IPS-18c (cell line): ENCODE data around the gene FGF9.

Experiments
- H3K4me3 ChIP-seq: 2 replicates; pipeline ENCODE4 v1.7.0; 2013; ENCODE audit warnings: low read depth, mild to moderate bottlenecking, low read length, moderate library complexity; ENCODE audit not compliant: insufficient read depth
- H3K9me3 ChIP-seq: one replicate; pipeline ENCODE4 v1.6.1; 2013; ENCODE audit warnings: mild to moderate bottlenecking, low read length, moderate library complexity; ENCODE audit not compliant: control insufficient read depth, insufficient read depth

FGF9 gene

DNA sequence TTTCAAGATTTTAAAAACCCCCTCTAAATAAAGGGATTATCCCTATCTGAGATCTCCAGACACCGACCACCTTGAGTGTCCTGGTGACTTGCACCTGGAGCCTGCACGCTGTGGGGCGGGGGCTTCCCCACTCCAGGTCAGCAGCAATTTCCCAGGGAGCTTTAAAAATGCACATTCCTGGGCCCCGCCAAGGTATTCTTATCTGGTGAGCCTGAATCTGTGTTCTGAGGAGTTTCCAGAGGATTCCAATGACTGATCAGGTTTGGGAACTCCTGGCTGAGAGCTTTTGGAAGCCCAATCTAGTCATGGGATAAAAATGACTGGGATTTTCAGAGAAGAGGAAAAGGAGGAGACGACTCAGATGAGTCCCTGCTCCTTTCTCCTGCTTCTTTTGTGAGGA lies 66.1 kb downstream of the FGF9 start:
- H3K4me3 ChIP-seq = no peak overlapping the region
- no peaks in the 10 kb centered on the region for H3K9me3 ChIP-seq

DNA sequence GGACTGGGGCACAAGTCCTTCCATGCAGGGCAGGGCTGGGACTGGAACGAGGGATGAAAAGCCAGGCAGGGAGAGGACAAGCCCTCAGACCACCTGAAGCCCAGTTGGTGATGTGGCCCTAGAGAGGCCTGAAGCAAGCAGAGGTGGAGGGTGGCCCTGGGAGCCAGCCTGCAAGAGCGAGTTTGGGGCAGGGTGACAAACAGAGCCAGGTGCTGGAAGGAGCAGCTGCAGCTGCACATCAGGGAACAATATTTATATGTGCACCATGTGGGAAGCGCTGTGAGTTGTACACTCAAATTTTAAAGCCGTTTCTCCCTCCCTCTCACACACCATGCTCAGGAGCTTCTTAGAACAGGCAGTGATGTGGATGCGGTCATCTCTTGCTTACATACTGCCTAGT lies 67.8 kb downstream of the FGF9 start:
- H3K4me3 ChIP-seq = no peak overlapping the region
- no peaks in the 10 kb centered on the region for H3K9me3 ChIP-seq

DNA sequence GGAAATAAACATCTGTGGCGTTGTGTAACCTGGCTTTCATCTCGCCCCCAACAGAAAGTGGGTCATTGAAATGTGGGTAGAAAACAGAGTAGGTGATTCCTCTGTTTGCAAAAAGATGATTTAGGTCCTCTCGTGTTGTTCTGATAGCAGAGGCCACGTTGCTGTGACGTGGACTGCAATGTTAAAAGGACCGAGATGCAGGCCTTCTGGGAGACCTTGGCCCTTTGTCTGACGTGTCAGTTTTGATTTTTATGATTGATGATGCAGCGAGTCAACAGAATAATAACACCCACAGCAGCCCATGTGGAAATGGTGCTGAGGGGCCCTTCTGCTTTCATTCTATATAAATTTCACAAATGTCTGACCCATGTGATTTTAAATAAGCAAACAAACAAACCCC lies 68.9 kb downstream of the FGF9 start:
- H3K9me3 ChIP-seq = no peaks in the 10 kb centered on the region
- H3K4me3 ChIP-seq = no peak overlapping the region

DNA sequence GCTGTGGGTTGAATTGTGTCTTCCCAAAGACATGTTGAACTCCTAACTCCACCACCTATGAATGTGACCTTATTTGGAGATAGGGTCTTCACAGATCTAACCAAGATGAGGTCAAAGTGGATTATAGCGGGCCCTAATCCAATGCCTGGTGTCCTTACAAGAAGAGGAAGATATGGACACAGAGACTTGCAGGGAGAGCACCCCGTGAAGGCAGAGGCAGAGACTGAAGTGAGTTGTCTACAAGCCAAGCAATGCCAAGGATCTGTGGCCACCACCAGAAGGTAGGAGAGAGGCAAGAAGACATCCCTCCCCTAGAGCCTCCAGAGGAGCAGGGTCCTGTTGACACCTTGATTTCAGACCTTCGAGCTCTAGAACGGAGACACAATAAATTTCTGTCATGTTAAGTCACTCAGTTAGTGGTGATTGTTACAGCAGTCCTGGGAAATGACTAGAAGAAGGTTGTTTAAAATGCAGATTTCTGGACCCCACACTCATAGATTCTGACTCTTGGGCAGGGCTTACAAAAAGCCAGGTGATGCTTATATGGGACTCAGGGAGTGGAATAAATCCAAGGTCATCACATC lies 70.6 kb downstream of the FGF9 start:
- Histone ChIP-seq H3K9me3 (no peaks in the 10 kb centered on the region), H3K4me3 (no peak overlapping the region)

DNA sequence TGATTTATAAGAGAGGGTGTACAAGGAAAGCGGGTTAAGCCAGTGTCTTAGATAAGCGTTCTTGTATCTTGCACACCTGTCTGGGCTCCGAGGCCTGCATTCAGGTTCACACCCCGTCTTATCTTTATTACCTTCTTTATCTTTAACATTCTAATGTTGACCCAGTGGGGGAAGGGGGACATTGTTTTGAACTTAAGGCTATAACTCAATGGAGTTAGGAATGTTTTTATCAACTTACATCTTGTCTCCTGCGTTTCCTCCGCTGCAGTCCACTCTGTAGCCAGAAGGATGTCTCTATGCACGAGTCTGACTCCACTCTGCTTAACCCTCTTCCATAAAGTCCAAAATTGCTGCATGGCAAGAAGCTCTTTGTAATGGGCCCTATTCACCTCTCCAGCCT lies 71.2 kb downstream of the FGF9 start:
- Histone ChIP-seq H3K4me3 (no peak overlapping the region), H3K9me3 (no peaks in the 10 kb centered on the region)

DNA sequence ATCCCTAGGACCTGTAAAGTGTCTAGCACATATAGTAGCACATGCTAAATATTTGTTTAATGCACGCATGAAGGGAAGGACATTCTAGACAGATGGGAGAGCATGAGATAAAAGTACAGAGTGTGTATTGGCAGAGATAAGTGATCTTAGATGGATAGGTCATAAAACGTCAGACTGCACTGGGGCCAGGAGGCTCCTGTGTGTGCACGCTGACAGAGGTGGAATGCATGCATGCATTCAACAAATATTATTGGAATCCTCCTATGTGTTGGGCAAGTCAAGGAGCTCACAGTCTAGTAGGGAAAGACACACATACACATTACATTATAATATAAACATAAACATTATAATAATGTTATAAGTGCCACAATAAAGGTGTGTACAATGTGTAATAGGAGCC lies 73.3 kb downstream of the FGF9 start:
- Histone ChIP-seq H3K9me3 (no peaks in the 10 kb centered on the region), H3K4me3 (no peak overlapping the region)

- Histone ChIP-seq H3K4me3 (no peak overlapping the region), H3K9me3 (no peaks in the 10 kb centered on the region)
Observed at GRCh38 chr13:21745307-21745706, 74.4 kb downstream of the FGF9 start.

DNA sequence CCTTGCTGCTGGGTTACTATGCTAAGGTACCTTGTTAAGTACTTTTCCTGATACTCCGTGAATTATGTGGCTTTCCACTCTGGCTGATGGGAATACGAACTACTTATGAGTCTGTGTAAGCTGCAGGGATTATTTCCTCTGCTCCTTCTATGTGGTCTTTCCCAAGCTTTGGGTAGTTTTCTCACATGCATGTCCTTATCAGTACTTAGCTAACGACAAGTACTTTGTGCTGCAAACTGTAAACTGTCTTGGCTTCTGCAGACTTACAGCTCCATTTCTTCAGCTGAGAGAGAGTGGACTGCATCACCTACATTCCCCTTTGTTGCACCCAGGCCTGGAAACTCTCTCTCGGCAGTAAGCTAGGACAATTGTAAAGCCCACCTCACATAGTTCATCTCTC lies 76.6 kb downstream of the FGF9 start:
- no peaks in the 10 kb centered on the region for H3K9me3 ChIP-seq

GRCh38 chr13:21748166-21748565 lies 77.3 kb downstream of the FGF9 start:
- Histone ChIP-seq H3K4me3 (no peak overlapping the region), H3K9me3 (no peaks in the 10 kb centered on the region)

More for the DNA sequence above, 76.6 kb downstream of the FGF9 start:
- H3K4me3 ChIP-seq = no peak overlapping the region

DNA sequence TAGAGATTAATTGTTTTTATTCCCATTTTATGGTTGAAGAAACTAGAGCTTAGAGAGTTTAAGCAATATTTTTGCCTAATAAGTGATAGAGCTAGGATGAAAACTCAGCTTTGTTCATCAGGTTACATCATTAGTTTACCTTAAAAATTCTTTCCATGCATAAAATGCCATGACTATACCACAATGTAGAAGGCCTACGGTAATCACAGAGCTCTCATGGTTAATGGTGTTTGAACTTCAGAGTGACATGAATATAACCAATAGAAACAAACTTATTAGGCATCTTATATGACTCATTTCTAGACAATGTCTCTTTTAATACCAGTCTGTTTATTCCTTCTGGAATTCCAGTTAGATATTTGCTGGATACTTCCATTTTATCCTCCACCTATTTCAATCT lies 78.5 kb downstream of the FGF9 start:
- no peak overlapping the region for H3K4me3 ChIP-seq
- H3K9me3 ChIP-seq = no peaks in the 10 kb centered on the region

GRCh38 chr13:21752501-21752900 lies 81.6 kb downstream of the FGF9 start:
- H3K9me3 ChIP-seq = no peaks in the 10 kb centered on the region
- no peak overlapping the region for H3K4me3 ChIP-seq

- no peaks in the 10 kb centered on the region for H3K9me3 ChIP-seq
- H3K4me3 ChIP-seq = no peak overlapping the region
Observed at GRCh38 chr13:21753117-21753729, 82.3 kb downstream of the FGF9 start.
